ENCODE data around the gene SUN1.

SUN1 gene

GRCh38 chr7:897771-898376 is 65.6 kb downstream of the SUN1 start:
- no peak overlapping the region for H3K4me3 ChIP-seq (replicated peaks; ENCODE audit: low read depth, low read length)
- no peaks in the 10 kb centered on the region for H3K27me3 ChIP-seq (replicated peaks; ENCODE audit: control insufficient read depth, insufficient read depth, low read length)
- DNase-seq (ENCODE audit: extremely low read depth, insufficient read length) = no peak
- H3K36me3 ChIP-seq (ENCODE audit: control insufficient read depth, insufficient read depth, low read length) = peaks cover 32% of the 10 kb centered on the region
- no peak for TF ChIP-seq CTCF (IDR thresholded peaks at IDR 0.05; ENCODE audit: insufficient read depth, low read length, poor library complexity, severe bottlenecking)

- Histone ChIP-seq H3K27me3 (replicated peaks; ENCODE audit: control insufficient read depth, insufficient read depth, low read length) (no peaks in the 10 kb centered on the region), H3K36me3 (ENCODE audit: control insufficient read depth, insufficient read depth, low read length) (peaks cover 32% of the 10 kb centered on the region)
Observed at GRCh38 chr7:898460-898854, 66.2 kb downstream of the SUN1 start.

GRCh38 chr7:898855-899681 is 66.8 kb downstream of the SUN1 start:
- Histone ChIP-seq H3K27me3 (replicated peaks; ENCODE audit: control insufficient read depth, insufficient read depth, low read length) (no peaks in the 10 kb centered on the region), H3K36me3 (ENCODE audit: control insufficient read depth, insufficient read depth, low read length) (peaks cover 27% of the 10 kb centered on the region), H3K4me3 (replicated peaks; ENCODE audit: low read depth, low read length) (no peak overlapping the region)
- no peak for DNase-seq (ENCODE audit: extremely low read depth, insufficient read length)
- TF ChIP-seq CTCF (IDR thresholded peaks at IDR 0.05; ENCODE audit: insufficient read depth, low read length, poor library complexity, severe bottlenecking) = no peak

More at GRCh38 chr7:898460-898854, 66.2 kb downstream of the SUN1 start:
- DNase-seq (ENCODE audit: extremely low read depth, insufficient read length) = no peak
- no peak overlapping the region for H3K4me3 ChIP-seq (replicated peaks; ENCODE audit: low read depth, low read length)
- no peak for TF ChIP-seq CTCF (IDR thresholded peaks at IDR 0.05; ENCODE audit: insufficient read depth, low read length, poor library complexity, severe bottlenecking)

- Histone ChIP-seq H3K36me3 (ENCODE audit: control insufficient read depth, insufficient read depth, low read length) (peaks cover 24% of the 10 kb centered on the region), H3K4me3 (replicated peaks; ENCODE audit: low read depth, low read length) (no peak overlapping the region), H3K27me3 (replicated peaks; ENCODE audit: control insufficient read depth, insufficient read depth, low read length) (no peaks in the 10 kb centered on the region)
- no peak for TF ChIP-seq CTCF (IDR thresholded peaks at IDR 0.05; ENCODE audit: insufficient read depth, low read length, poor library complexity, severe bottlenecking)
- DNase-seq (ENCODE audit: extremely low read depth, insufficient read length) = no peak
Observed at GRCh38 chr7:899806-900205, 67.5 kb downstream of the SUN1 start.

- DNase-seq (ENCODE audit: extremely low read depth, insufficient read length) = no peak
- peaks cover 21% of the 10 kb centered on the region for H3K36me3 ChIP-seq (ENCODE audit: control insufficient read depth, insufficient read depth, low read length)
- no peak overlapping the region for H3K4me3 ChIP-seq (replicated peaks; ENCODE audit: low read depth, low read length)
- no peak for TF ChIP-seq CTCF (IDR thresholded peaks at IDR 0.05; ENCODE audit: insufficient read depth, low read length, poor library complexity, severe bottlenecking)
- H3K27me3 ChIP-seq (replicated peaks; ENCODE audit: control insufficient read depth, insufficient read depth, low read length) = no peaks in the 10 kb centered on the region
Observed at GRCh38 chr7:900331-901040, 68.2 kb downstream of the SUN1 start.
